GM19099 (cell line): ENCODE measurements around the gene DROSHA.

Experiments used
- POLR2A ChIP-seq: IDR thresholded peaks from 3 replicates; pipeline ENCODE4 v1.6.1; 2011; ENCODE audit warnings: low read depth; ENCODE audit not compliant: insufficient read length; ENCODE audit errors: extremely low read depth

DROSHA gene

GRCh38 chr5:31537851-31538250 lies 6.0 kb upstream of the DROSHA start:
- no peak for TF ChIP-seq POLR2A

DNA sequence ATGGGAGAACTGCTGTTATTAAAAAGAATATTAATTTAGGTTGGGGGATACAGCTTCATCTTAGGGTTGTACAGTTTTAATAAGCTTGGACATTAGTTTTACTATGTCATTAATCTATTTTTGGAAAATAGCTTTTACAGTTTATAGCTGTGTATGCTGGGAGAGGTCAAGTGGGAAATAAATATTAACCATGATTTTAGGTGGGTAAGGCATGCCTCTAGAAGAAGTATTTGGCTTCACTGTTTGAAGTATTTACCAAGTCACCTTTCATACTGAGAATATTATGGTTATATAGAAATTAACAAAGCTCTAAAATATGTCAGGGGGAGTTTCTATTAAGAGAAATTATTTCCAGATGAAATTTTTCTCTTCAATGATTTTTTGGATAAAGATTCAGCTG lies 5.5 kb upstream of the DROSHA start:
- no peak for TF ChIP-seq POLR2A

- no peak for TF ChIP-seq POLR2A
Measured at GRCh38 chr5:31536873-31537272, 5.0 kb upstream of the DROSHA start.

- TF ChIP-seq POLR2A, result no peak
Measured at GRCh38 chr5:31534527-31535046, 2.7 kb upstream of the DROSHA start.

DNA sequence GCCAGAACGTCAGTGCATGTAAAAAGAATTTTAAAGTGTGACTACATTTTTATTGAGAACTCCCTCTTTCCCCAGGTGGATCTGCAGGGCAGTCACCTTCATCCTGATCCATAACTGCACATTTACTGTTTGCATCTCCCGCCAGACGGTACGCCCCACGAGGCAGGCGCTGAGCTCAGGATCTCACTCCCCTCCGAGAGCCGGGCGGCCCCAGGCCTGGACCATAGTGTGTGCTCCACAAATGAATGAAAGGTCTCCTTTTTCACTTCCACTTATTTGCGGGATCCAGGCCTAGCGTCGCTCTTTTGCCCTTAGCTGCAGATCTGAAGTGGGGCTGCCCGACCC lies 378 bp downstream of the DROSHA start:
- TF ChIP-seq POLR2A, result no peak

DNA sequence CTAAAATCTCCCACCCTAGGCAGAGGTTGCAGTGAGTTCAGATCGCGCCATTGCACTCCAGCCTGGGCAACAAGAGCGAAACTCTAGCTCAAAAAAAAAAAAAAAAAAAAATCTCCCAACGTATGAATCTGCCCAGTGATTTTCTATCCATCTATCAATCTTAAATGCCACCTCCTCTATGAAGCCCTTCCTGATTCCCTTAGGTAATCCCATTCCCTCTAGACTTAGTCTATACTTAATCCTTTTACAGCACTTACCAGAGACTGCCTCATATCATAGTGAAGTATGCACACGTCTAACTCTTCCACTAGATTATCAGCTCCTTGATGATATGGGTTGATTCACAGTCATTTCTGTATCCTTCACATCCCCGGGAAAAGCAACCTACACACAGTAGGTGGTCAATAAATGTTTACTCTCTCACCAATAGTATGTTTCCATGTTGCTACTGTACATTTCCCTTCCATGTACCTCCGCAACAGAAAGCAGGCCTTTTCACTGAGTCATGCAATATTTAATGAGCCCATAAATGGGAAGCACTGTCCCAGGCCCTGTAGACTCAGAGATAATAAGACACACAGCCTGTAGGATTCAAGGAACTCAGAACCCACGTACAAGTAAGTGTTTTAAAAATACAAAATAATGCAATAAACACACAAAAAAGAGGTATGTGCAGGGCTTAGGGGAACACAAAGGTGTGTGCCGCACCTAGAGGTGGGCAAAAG lies 1.2 kb downstream of the DROSHA start:
- no peak for TF ChIP-seq POLR2A

- no peak for TF ChIP-seq POLR2A
Measured at GRCh38 chr5:31523041-31523440, 8.9 kb downstream of the DROSHA start.

DNA sequence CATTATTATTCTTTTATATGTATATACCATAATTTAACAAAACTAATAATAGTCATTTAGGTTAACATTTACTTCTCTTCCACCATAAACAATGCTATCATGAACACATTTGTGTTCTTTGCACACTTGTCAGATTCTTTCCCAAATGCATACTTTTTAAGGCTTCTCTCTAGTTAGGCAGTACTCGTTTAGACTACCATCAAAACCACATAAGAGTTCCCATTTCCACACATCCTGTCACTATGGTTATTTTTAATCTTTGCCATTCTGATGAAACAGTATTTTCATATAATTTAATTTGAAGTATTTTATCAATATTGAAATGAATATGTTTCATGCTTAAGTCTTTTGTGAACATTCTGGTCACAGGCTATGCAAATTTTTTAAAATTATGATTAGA lies 15.1 kb downstream of the DROSHA start:
- TF ChIP-seq POLR2A, result no peak

- TF ChIP-seq POLR2A, result no peak
Measured at GRCh38 chr5:31511305-31511704, 20.6 kb downstream of the DROSHA start.

DNA sequence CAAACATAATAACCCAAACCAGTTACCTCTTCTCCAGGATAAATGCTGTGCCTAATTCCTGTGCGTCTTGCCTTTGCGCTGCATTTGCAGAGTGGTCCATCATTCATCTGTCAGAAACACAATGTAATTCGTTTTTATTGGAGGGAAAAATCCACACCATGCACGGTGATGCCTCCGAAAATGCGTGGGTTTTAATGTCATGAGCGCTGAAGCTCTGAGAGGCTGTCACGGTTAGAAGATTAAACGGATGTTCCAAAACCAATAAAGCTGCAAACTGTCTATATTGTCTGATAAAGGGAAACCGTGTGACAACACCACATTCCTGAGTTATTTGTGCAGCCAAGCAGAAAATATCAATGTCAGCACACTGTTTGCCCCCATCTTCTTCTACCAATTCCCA lies 27.4 kb downstream of the DROSHA start:
- no peak for TF ChIP-seq POLR2A

- TF ChIP-seq POLR2A, result no peak
Measured at GRCh38 chr5:31502506-31502905, 29.4 kb downstream of the DROSHA start.

DNA sequence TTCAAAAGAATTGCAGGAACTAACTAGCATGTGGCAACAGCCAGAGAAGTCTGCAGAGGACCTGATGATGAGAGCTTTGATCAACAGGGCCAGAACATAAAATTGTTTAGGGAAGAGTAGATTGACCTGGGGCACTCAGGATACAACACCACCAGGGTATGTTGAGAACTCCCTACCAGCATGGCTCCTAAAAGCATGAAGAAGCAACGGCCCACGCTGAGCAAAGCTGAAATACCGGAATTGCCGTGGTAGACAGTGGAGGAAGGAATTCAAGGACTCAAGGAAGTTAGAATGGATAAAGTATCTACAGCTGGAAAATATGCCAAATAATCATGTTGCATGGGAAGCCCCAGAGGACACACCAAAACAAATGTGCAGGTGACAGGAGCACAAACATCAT lies 31.6 kb downstream of the DROSHA start:
- no peak for TF ChIP-seq POLR2A

DNA sequence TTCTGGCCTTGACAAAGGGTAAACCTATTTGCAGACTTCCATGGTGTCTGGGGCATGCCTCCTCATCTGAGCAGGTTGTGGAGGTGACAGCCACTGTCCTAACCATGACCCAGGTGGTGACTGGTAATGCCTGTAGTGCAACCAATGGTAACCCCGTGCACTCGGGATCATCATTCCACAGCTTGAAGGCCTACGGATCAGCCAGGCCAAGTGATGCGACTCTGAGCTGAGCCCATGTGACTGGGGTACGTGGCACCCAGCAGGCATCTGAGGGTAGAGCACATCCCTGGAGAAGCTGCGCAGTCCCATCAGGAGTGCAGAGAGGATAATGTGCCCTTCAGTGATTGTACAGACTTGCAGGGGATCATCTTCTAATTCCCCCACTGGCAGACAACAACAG lies 35.0 kb downstream of the DROSHA start:
- TF ChIP-seq POLR2A, result no peak

DNA sequence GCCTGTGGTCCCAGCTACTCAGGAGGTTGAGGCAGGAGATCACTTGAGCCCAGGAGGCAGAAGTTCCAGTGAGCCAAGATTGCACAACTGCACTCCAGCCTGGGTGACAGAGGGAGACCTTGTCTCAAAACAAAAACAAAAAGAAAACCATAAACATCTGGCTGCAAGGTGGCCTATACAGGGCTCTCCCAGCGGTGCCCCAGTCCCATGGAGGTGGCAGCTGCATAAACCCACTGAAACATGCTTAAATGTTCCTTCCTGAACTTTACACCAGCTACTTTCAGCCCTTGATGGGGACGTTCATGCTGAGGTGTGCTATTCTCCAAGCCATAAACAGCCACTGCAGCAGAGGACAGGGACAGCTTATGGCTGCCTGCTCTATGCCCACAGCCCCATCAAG lies 35.6 kb downstream of the DROSHA start:
- no peak for TF ChIP-seq POLR2A

- no peak for TF ChIP-seq POLR2A
Measured at GRCh38 chr5:31495336-31495735, 36.6 kb downstream of the DROSHA start.

GRCh38 chr5:31492869-31493268 lies 39.0 kb downstream of the DROSHA start:
- no peak for TF ChIP-seq POLR2A

- TF ChIP-seq POLR2A, result no peak
Measured at GRCh38 chr5:31487506-31487905, 44.4 kb downstream of the DROSHA start.

GRCh38 chr5:31486441-31486840 lies 45.5 kb downstream of the DROSHA start:
- no peak for TF ChIP-seq POLR2A
